Transverse colon (tissue), 4 donors: ENCODE data around the gene TRMT2A. TPM values are rescaled to one million over a fixed set of nuclear protein-coding genes. Genes with fewer than 3 reads are reported as not detected.

Source experiments
- DNase-seq: peaks from one replicate; pipeline ENCODE4 v3.0.0-alpha.2; 2019
- H3K27ac ChIP-seq, 4 donors: fragments of 200-600 bp; sonication (generic); 2 replicates each; pipeline ENCODE4 v1.5.1; 2016 to 2018; ENCODE audit warnings: inconsistent platforms in 4 of 4
- H3K27me3 ChIP-seq: fragments of 200-600 bp; sonication (generic); 2 replicates; pipeline ENCODE4 v1.5.1; 2017; ENCODE audit warnings: inconsistent platforms
- H3K36me3 ChIP-seq, 4 donors: fragments of 200-600 bp; sonication (generic); 2 replicates each; pipeline ENCODE4 v1.5.1; 2017 to 2019; ENCODE audit warnings: inconsistent platforms in 4 of 4
- H3K4me1 ChIP-seq, 4 donors: fragments of 200-600 bp; sonication (generic); 2 replicates each; pipeline ENCODE4 v1.5.1; 2017 to 2020; ENCODE audit warnings: inconsistent platforms in 4 of 4
- H3K4me3 ChIP-seq, 4 donors: fragments of 200-600 bp; sonication (generic); 1 replicate in 1 of 4; 2 replicates in 3 of 4; pipeline versions ENCODE4 v1.5.1 to v1.6.1; 2017 to 2019; ENCODE audit warnings: inconsistent platforms in 4 of 4
- H3K9me3 ChIP-seq, 2 donors: fragments of 200-600 bp; sonication (generic); 2 replicates each; pipeline ENCODE4 v1.5.1; 2017 to 2019; ENCODE audit warnings: inconsistent platforms in 2 of 2
- EP300 ChIP-seq: sonication (generic); formaldehyde crosslinking; IDR thresholded peaks from one replicate; pipeline ENCODE4 v1.6.1; 2017; ENCODE audit warnings: antibody characterized with exemption, low read depth
- POLR2A ChIP-seq: fragments of 450-650 bp; IDR thresholded peaks from one replicate; pipeline ENCODE4 v1.6.1; 2016; ENCODE audit warnings: antibody characterized with exemption, mild to moderate bottlenecking, moderate library complexity
- POLR2AphosphoS5 ChIP-seq, 3 donors: sonication (generic); formaldehyde crosslinking; IDR thresholded peaks; one replicate each; pipeline ENCODE4 v1.6.1; 2016; ENCODE audit warnings: antibody characterized with exemption in 3 of 3
- WGBS, 2 donors: methylation state at CpG; one replicate each; pipeline ENCODE4 v1.1.5; 2018; ENCODE audit warnings: low coverage in 1 of 2; 5-methylcytosine and 5-hydroxymethylcytosine counted together
- in situ Hi-C, 4 donors: fragments of 200-750 bp; cut with MboI; loops; one replicate each; pipeline versions ENCODE4 v1.15.0 to v1.15.1; 2017; ENCODE audit warnings: low sequenced_read_pairs in 3 of 4, low pct_ligation_motif_present in 1 of 4, low pct_unique_long_range_greater_than_20kb in 1 of 4
- intact Hi-C: fragments of 100-400 bp; cut with DNase I; formaldehyde crosslinking; loops from one replicate; pipeline ENCODE4 v1.15.1; 2023; ENCODE audit warnings: low total_unique reads
- total RNA-seq, 4 donors: library from RNA; depleted of rRNA; stranded (reverse); fragments of >200 nt; gene quantifications; one replicate each; pipeline ENCODE4 v1.1.0, GENCODE V29; 2016
- TF ChIP-seq, protein P1 (sequence below), 5 experiments: fragments of 200-600 bp in 3 of 5; fragments of 450-650 bp in 2 of 5; sonication (generic) in 3 of 5; IDR thresholded peaks; 1 replicate in 2 of 5; 2 replicates in 3 of 5; pipeline ENCODE4 v1.5.1; 2016 to 2017; ENCODE audit warnings: antibody characterized with exemption in 5 of 5, inconsistent platforms in 3 of 5, mild to moderate bottlenecking in 2 of 5, moderate library complexity in 1 of 5

The TRMT2A gene
- total RNA-seq, 4 donors from 2014 or later: 38.6 to 77.4 (median 46.5) TPM

DNA sequence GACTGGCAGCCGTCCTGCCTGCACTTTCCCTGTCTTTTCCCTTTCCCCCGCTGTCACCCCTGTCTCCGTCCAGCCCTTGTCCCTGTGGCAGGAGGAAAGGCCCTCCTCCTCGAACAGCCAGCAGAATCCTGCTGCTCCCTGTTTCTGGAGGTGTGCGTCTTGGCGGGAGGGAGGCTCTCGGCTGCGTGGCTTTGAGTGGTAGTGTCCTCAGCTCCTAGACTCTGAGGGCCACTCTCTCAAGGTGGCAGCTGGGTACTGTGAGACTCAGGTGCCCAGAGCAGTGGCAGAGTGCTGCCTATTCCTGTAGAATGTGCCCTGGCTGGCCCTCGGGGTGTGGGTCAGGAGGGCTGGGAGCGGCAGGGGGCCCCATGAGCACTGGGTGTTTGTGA lies 10.2 kb downstream of the TRMT2A start:
- DNase-seq: no peak

DNA sequence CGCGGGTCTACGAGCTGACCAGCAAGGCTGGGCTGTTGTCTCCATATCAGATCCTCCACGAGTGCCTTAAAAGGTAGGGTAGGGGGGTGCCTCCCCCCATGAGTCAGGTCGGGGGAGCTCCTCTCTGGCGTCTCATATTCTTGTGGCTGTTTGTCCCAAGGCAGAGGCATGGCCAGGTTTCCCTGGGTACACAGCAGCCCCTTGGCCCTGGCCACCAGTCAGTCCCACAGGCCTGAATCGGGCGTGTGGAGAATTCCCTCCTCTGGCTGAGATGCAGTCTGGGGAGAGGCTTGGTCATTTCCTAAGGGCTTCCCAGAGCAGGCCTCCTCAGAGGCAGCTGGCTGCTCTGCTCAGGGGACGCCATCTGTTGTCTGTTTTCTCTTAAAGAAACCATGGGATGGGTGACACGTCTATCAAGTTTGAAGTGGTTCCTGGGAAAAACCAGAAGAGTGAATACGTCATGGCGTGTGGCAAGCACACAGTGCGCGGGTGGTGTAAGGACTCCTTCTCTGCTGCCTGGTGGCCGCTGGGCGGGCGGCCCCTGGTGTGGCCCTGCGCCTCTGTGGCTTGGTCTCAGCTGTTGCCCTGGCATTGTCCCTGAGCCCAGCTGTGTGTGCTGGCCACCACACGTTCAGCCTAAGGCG lies 10.7 kb downstream of the TRMT2A start:
- in situ Hi-C loops: no loop called here
- H3K27ac ChIP-seq: no peak overlapping the region
- intact Hi-C loops: no loop called here
- H3K27me3 ChIP-seq: no peaks in the 10 kb centered on the region
- DNase-seq: no peak
- H3K9me3 ChIP-seq: no peaks in the 10 kb centered on the region
- TF ChIP-seq POLR2A: no peak
- TF ChIP-seq, protein P1, sequence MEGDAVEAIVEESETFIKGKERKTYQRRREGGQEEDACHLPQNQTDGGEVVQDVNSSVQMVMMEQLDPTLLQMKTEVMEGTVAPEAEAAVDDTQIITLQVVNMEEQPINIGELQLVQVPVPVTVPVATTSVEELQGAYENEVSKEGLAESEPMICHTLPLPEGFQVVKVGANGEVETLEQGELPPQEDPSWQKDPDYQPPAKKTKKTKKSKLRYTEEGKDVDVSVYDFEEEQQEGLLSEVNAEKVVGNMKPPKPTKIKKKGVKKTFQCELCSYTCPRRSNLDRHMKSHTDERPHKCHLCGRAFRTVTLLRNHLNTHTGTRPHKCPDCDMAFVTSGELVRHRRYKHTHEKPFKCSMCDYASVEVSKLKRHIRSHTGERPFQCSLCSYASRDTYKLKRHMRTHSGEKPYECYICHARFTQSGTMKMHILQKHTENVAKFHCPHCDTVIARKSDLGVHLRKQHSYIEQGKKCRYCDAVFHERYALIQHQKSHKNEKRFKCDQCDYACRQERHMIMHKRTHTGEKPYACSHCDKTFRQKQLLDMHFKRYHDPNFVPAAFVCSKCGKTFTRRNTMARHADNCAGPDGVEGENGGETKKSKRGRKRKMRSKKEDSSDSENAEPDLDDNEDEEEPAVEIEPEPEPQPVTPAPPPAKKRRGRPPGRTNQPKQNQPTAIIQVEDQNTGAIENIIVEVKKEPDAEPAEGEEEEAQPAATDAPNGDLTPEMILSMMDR (IDR thresholded peaks at IDR 0.05): no peak
- TF ChIP-seq POLR2AphosphoS5 (IDR thresholded peaks at IDR 0.05): no peak
- no peak for TF ChIP-seq EP300
- WGBS, 2 donors: 88 to 89% methylated on average over 3 to 17 of the region's 20 CpGs
- peaks cover 0 to 29% (median 14%) of the 10 kb centered on the region in 4 donors for H3K36me3 ChIP-seq
- H3K4me1 ChIP-seq: no peaks in the 10 kb centered on the region
- no peak overlapping the region for H3K4me3 ChIP-seq

More for the DNA sequence above, 10.2 kb downstream of the TRMT2A start:
- no peak overlapping the region for H3K4me3 ChIP-seq
- intact Hi-C loops: no loop called here
- H3K36me3 ChIP-seq: peaks cover 0 to 29% (median 14%) of the 10 kb centered on the region in 4 donors
- H3K9me3 ChIP-seq: no peaks in the 10 kb centered on the region
- TF ChIP-seq EP300: no peak
- TF ChIP-seq POLR2AphosphoS5 (IDR thresholded peaks at IDR 0.05): no peak
- TF ChIP-seq POLR2A: no peak
- TF ChIP-seq, protein P1 (IDR thresholded peaks at IDR 0.05): no peak
- H3K27me3 ChIP-seq: no peaks in the 10 kb centered on the region
- H3K27ac ChIP-seq: no peak overlapping the region
- no peaks in the 10 kb centered on the region for H3K4me1 ChIP-seq
- 90 to 100% methylated on average over 5 to 10 of the region's 10 CpGs for WGBS, 2 donors
- in situ Hi-C loops: no loop called here

DNA sequence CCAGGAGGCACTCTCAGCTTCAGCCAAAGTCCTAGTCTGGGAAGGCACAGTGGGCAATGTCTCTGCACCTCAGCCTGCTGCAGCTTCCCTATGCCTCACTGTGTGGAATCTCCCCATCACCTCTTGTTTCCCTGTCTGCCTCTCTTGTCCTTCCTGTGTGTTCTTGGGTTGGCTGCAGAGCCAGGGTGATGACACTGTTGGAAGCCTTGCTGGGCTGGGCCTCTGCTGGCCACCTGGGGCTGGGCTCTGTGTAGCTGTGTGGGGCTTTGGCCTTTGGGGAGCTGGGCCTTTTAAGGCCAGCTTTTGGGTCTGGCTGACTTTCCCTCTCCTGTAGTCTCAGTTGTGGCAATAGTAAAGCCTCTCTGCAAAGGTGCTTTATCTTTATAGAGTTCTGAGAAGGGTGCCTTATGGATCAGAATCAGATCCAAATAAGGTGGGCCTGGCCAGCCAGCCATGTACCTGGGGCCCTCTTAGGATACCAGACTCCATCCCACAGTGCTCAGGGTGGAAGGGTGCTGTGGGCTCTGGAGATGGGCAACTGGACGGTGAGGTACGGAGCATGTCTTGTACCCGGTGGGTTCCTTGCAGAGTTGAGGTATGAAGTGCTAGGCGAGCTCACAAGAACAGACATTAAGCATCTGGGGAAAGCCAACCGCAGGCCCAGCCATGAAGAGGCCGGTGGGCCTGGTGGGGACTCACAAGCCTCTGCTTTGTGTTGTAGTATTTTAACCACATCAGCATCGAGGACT lies 11.4 kb downstream of the TRMT2A start:
- Histone ChIP-seq H3K27ac (no peak overlapping the region), H3K4me1 (no peaks in the 10 kb centered on the region), H3K27me3 (no peaks in the 10 kb centered on the region), H3K4me3 (no peak overlapping the region), H3K9me3 (no peaks in the 10 kb centered on the region), H3K36me3 (peaks cover 0 to 32% (median 14%) of the 10 kb centered on the region in 4 donors)
- no peak for DNase-seq
- no peak for TF ChIP-seq POLR2A
- TF ChIP-seq EP300: no peak
- no peak for TF ChIP-seq POLR2AphosphoS5 (IDR thresholded peaks at IDR 0.05)
- TF ChIP-seq, protein P1 (IDR thresholded peaks at IDR 0.05): no peak
- intact Hi-C loops: no loop called here
- 88% methylated on average over 7 of the region's 7 CpGs; no CpG with 5 or more reads in 1 of the 2 donors for WGBS, 2 donors
- in situ Hi-C loops: no loop called here

DNA sequence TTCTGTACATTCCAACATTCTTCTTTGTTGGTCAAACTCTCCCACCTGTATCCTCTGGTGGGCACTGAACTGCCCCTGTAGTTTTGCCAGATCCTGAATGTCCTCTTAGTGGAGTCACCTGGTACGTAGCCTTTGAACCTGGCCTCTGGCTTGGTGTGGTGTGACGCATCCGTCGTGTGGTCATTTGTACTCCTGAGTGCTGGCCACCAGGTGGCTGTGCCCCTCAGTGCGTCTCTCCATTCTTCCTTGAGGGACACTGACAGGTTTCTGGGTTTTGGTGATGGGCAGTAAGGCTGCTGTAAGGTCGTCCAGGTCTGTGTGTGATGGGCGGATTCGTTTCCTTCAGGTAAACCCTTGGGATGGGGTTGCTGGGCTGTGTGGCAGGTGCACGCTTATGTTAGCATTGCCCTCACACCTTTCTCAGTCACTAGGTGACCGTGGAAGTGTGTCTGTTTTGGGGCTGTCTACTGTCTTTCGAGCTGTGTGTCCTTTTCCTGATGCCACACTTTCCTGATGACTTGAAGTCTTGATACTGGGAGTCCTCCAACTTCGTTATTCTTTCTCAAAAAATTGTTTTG lies 14.7 kb downstream of the TRMT2A start:
- 91% methylated on average over 12 of the region's 12 CpGs; no CpG with 5 or more reads in 1 of the 2 donors for WGBS, 2 donors

More for the DNA sequence above, 14.7 kb downstream of the TRMT2A start:
- no peaks in the 10 kb centered on the region for H3K27me3 ChIP-seq
- H3K36me3 ChIP-seq: peaks cover 0 to 55% (median 20%) of the 10 kb centered on the region in 4 donors
- no peak for DNase-seq
- intact Hi-C loops: no loop called here
- in situ Hi-C loops: no loop called here
- no peaks in the 10 kb centered on the region for H3K9me3 ChIP-seq
- H3K4me3 ChIP-seq: no peak overlapping the region
- no peaks in the 10 kb centered on the region for H3K4me1 ChIP-seq
- no peak overlapping the region for H3K27ac ChIP-seq
- no peak for TF ChIP-seq POLR2AphosphoS5 (IDR thresholded peaks at IDR 0.05)
- TF ChIP-seq, protein P1 (IDR thresholded peaks at IDR 0.05): no peak
- no peak for TF ChIP-seq EP300
- TF ChIP-seq POLR2A: no peak
